ENCODE measurements around the gene CUL4B.
"Not testable (repeated sequence)": the region's sequence is repeated elsewhere in the genome, so short reads cannot be mapped to it uniquely, and the experiment has no call there.

The CUL4B gene

DNA sequence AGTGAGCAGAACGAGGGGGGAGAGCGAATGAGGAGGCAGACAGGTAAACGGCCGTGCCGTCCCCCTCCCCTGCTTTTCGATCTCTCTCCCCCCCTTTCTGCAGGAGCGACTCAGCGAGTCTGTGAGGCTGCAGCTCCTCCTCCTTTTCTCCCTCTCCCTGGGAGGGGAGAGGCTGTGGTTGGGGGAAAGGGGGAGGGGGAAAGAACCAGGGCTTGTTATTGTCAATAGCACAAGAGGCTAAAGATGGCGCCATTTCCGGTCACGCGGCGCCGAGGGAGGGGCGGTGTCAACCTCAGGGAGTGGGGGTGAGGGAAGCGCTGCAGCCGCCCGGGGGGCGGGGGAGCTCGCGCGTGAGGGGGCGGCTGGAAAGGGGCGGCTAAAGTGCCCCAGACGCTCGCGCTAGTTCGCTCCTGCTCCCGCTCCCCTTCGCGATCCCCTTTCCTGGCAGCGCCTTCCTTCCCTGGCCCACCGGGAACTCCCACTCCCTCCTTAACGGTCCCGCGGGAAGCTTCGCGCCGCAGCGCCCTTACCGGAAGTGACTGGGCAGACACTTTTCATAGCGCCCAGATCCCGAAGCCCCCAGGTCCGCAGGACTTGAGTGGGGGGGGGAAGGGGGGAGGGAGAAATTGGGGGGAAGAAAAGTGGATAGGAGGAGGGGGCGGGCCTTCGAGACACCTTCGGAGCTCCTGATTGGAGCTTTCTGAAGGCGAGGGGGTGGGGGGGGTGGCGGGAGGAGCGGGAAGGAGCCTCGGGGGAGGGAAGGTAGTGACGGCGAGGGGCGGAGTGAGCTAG is at the start of gene CUL4B:
TSS of gene CUL4B (minus strand) at position 121 of the 792 bp plus-strand sequence. CDS start 324 bp downstream, outside the sequence.
- peak within 1 kb of the TSS; percentile 58 for H3K4me3 ChIP-seq (ENCODE audit: low read depth, low read length)
- peak; percentile 78 for DNase-seq (ENCODE audit: low read depth)
- TF ChIP-seq, protein P1, sequence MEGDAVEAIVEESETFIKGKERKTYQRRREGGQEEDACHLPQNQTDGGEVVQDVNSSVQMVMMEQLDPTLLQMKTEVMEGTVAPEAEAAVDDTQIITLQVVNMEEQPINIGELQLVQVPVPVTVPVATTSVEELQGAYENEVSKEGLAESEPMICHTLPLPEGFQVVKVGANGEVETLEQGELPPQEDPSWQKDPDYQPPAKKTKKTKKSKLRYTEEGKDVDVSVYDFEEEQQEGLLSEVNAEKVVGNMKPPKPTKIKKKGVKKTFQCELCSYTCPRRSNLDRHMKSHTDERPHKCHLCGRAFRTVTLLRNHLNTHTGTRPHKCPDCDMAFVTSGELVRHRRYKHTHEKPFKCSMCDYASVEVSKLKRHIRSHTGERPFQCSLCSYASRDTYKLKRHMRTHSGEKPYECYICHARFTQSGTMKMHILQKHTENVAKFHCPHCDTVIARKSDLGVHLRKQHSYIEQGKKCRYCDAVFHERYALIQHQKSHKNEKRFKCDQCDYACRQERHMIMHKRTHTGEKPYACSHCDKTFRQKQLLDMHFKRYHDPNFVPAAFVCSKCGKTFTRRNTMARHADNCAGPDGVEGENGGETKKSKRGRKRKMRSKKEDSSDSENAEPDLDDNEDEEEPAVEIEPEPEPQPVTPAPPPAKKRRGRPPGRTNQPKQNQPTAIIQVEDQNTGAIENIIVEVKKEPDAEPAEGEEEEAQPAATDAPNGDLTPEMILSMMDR (IDR thresholded peaks at IDR 0.05; ENCODE audit: low read depth, low read length, missing control alignments): no peak

DNA sequence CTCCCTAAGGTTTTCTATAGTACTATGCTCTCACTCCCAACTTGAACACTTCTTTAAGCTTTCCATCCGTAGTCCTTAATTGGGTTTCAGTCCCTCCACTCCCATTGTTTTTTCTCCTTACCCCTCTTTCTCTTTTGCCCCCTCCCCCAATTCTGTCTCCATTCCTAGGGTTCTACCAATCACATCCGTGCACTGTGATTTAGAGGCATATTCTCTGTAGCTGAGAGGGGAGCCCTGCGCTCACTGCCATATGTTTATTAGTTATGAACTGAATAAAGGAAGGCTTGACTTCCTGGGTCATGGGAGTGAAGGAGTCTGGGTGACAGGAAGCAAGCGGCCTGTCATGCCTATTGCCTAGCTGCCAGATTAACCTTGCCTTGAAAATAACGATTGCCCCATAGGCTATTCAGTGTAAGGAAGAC is 43.6 kb upstream of the CUL4B start:
- H3K4me3 ChIP-seq (ENCODE audit: low read depth, low read length): peak overlapping the region; percentile 78
- peak; percentile 21 for DNase-seq (ENCODE audit: low read depth)
- TF ChIP-seq, protein P1 (IDR thresholded peaks at IDR 0.05; ENCODE audit: low read depth, low read length, missing control alignments): no peak

DNA sequence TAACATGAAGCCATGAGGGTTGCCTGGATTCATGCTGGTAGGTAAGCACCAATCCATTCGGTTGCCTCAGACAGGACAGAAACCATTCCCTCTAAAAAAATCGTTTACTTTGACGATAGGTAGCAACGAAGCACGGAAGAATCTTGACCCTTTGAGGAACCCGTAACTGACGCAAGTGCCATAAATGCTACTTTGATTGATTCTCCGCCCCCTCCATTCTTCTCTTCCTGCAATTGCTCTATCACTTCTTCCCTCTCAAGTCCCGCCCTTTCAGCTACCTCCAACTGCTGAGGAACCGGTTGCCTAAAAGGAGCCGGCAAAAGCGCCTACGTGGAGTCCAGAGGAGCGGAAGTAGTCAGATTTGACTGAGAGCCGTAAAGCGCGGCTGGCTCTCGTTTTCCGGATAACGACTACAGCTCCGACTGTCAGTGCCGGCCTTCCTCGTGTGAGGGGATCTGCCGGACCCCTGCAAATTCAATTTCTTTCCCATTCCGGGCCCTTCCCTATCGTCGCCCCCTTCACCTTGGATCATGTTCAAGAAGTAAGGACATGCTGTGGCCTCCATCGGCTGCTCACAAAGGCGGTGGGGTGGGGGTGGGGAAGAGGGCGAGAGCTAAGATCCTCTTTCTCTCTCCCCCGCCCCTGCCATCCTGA is 43.1 kb upstream of the CUL4B start, which contains the start of gene MCTS1:
TSS of gene MCTS1 (plus strand) at position 395 of the 654 bp plus-strand sequence. CDS start at position 531, 136 bp downstream.
- TF ChIP-seq, protein P1 (IDR thresholded peaks at IDR 0.05; ENCODE audit: low read depth, low read length, missing control alignments): no peak
- peak; percentile 87 for DNase-seq (ENCODE audit: low read depth)
- peak within 1 kb of the TSS; percentile 78 for H3K4me3 ChIP-seq (ENCODE audit: low read depth, low read length)

DNA sequence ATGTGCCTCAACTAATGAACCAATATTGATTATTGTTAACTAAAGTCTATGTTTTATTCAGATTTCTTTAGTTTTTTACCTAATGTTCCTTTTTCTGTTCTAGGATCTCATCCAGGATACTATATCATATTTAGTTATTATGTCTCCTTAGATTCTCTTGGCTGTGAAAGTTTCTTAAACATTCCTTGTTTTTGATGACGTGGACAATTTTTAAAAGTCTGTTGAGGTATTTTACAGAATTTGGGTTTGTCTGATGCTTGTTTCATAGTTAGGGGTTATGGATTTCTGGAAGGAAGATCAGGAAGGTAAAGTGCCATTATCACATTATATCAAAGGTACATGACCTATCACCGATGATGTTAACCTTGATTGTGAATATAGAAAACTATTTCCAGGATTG is 24.9 kb upstream of the CUL4B start:
- DNase-seq (ENCODE audit: low read depth): no peak
- TF ChIP-seq, protein P1 (IDR thresholded peaks at IDR 0.05; ENCODE audit: low read depth, low read length, missing control alignments): no peak
- no peak overlapping the region for H3K4me3 ChIP-seq (ENCODE audit: low read depth, low read length)

DNA sequence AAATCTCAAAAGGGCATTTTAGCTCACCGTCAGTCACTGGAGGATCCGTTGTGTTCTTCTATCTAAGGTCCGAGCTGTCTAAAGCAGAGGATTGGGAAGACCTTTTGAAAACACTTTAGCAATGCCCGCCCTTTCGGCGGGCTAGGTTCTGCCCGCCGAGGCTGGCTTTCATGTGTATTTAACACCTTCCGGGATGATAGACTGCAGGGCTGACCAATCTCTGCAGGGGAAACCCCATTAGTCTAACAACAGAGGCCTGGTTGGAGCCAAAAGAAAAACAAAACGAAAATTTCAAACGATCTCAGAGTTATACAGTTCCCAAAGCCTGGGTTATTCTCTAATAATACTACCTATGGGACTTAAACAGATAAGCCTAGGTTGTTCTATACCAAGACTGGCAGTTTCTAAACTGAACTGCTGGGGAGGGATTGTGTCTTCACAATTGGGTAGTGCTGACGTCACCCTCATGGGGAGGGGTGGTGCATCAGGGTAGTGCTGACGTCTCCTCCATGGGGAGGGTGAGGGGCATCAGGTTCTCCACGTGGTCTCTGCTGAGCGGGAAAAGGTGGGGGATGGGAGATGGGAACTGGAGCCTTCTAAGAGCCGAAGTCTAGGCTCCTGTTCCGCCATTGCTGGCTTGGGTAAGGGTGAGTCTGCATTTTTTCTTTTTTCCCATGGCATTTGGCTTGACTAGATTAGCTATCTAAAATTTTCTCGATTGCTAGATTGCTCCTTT is 14.8 kb upstream of the CUL4B start:
- H3K4me3 ChIP-seq (ENCODE audit: low read depth, low read length): no peak overlapping the region
- DNase-seq (ENCODE audit: low read depth): no peak
- TF ChIP-seq, protein P1 (IDR thresholded peaks at IDR 0.05; ENCODE audit: low read depth, low read length, missing control alignments): no peak

DNA sequence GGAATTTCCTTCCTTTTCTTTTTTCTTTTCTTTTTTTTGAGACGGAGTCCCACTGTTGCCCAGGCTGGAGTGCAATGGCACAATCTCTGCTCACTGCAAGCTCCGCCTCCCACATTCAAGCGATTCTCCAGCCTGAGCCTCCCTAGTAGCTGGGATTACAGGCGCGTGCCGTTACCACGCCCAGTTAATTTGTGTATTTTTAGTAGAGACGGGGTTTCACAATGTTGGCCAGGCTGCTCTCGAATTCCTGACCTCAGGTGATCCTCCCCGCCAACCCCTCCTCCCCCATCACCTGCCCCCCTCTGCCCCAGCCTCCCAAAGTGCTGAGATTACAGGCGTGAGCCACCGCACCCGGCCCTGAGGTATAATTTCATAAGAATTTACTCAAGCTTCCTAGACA is 13.0 kb upstream of the CUL4B start:
- not testable (repeated sequence) for H3K4me3 ChIP-seq (ENCODE audit: low read depth, low read length); DNase-seq (ENCODE audit: low read depth)

DNA sequence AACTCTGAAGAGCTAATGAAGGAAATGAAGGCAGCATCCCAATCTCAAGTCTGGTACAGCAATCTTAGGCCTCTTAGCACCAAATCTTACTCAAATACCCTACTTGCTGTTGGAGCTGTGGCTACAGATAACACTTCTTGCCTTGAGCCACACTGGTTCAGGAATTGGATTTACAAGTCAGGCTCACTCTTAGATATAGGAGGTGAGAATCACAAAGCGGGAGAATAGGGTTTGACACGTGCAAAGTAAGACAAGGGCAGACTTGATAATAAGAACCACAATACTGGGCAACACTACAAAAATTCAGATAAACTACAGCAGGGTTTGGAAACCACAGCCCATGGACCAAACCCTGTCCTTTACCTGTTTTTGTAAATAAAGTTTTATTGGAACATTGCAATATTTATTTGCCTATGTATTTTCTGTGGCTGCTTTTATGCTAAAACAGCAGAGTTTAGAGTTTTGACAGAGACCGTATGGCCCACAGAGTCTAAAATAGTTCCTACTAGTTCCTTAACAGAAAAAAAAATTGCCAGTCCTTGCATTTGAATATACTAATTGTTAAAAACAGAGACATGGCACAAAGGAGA is 9.3 kb upstream of the CUL4B start:
- DNase-seq (ENCODE audit: low read depth): no peak
- H3K4me3 ChIP-seq (ENCODE audit: low read depth, low read length): no peak overlapping the region
- TF ChIP-seq, protein P1 (IDR thresholded peaks at IDR 0.05; ENCODE audit: low read depth, low read length, missing control alignments): no peak

All from GM12864 (cell line).